ENCODE data around the gene KIF26B. TPM values are rescaled to one million over a fixed set of nuclear protein-coding genes. Genes with fewer than 3 reads are reported as not detected.

The KIF26B gene
- total RNA-seq, 1 experiment from 2014 or later = 1.2 TPM

DNA sequence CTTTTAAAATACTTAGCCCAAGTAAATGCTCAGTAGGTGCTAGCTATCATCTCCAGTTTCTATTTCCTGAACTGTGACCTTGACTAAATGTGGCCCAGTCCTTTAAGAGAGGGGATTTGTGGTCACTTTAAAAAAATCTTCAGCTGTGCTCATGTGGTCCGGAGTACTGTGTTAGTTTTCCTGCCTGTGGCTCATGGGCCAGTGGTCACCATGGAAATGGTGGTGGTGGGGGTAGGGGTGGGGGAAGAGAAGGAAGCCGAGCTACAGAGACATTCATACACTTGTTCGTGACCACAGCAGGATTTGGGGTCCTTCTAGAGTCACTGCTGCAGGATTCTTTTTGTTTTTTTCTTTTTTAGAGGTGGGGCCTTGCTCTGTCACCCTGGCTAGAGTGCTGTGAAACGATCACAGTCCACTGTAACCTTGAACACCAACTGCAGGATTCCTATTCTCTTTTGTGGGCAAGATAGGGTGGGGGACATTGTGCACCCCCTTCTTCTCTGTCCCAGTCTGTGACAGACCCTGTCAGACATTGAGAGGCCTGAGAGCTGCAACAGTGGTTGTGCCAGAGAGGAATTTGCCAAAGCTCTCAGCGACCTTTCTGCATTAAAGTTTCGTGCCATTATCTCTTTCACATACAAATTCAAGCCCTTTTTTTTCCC is 25.8 kb downstream of the KIF26B start (continued):
- no peak for TF ChIP-seq CBFB (CRISPR knock-in tag; IDR thresholded peaks at IDR 0.05; ENCODE audit: low read depth)
- TF ChIP-seq SP1 (CRISPR knock-in tag; conservative IDR thresholded peaks at IDR 0.05) = no peak
- TF ChIP-seq TCF7 (CRISPR knock-in tag; IDR thresholded peaks at IDR 0.05; ENCODE audit: low read depth) = no peak
- no peak for TF ChIP-seq FOXK1 (CRISPR knock-in tag; IDR thresholded peaks at IDR 0.05)
- TF ChIP-seq PRRX2 (CRISPR knock-in tag; IDR thresholded peaks at IDR 0.05) = no peak
- no peak for TF ChIP-seq SMAD3 (CRISPR knock-in tag; IDR thresholded peaks at IDR 0.05; ENCODE audit: borderline replicate concordance)
- no peak for TF ChIP-seq IRF2 (CRISPR knock-in tag; IDR thresholded peaks at IDR 0.05; ENCODE audit: borderline replicate concordance, low read depth)
- TF ChIP-seq ERG (CRISPR knock-in tag; IDR thresholded peaks at IDR 0.05) = no peak
- TF ChIP-seq NFE2L1 (CRISPR knock-in tag; IDR thresholded peaks at IDR 0.05) = no peak
- TF ChIP-seq, protein P1, sequence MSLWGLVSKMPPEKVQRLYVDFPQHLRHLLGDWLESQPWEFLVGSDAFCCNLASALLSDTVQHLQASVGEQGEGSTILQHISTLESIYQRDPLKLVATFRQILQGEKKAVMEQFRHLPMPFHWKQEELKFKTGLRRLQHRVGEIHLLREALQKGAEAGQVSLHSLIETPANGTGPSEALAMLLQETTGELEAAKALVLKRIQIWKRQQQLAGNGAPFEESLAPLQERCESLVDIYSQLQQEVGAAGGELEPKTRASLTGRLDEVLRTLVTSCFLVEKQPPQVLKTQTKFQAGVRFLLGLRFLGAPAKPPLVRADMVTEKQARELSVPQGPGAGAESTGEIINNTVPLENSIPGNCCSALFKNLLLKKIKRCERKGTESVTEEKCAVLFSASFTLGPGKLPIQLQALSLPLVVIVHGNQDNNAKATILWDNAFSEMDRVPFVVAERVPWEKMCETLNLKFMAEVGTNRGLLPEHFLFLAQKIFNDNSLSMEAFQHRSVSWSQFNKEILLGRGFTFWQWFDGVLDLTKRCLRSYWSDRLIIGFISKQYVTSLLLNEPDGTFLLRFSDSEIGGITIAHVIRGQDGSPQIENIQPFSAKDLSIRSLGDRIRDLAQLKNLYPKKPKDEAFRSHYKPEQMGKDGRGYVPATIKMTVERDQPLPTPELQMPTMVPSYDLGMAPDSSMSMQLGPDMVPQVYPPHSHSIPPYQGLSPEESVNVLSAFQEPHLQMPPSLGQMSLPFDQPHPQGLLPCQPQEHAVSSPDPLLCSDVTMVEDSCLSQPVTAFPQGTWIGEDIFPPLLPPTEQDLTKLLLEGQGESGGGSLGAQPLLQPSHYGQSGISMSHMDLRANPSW (CRISPR knock-in tag; conservative IDR thresholded peaks at IDR 0.05; ENCODE audit: low read depth) = no peak
- no peak for TF ChIP-seq JAZF1 (CRISPR knock-in tag; IDR thresholded peaks at IDR 0.05)

GRCh38 chr1:245181158-245181517 is 26.4 kb downstream of the KIF26B start:
- no peaks in the 10 kb centered on the region for H3K36me3 Mint-ChIP-seq
- H3K27me3 Mint-ChIP-seq (ENCODE audit: low read depth) = no peaks in the 10 kb centered on the region
- ATAC-seq (peak; percentile 71), DNase-seq (ENCODE audit: low spot score) (no peak)
- peaks cover 23% of the 10 kb centered on the region for H3K4me1 Mint-ChIP-seq
- CTCF ChIA-PET = interaction anchor here (0.6 to 2.0 kb wide), 5 partner anchors 12 to 53 kb away, joined by 3 to 13 read pairs (median 5); no protein-coding TSS in a partner anchor
- TF ChIP-seq TEAD4 (CRISPR knock-in tag; IDR thresholded peaks at IDR 0.05) (no peak), JUN (CRISPR knock-in tag; IDR thresholded peaks at IDR 0.05) (no peak), SMAD4 (CRISPR knock-in tag; IDR thresholded peaks at IDR 0.05) (no peak), PREB (CRISPR knock-in tag; IDR thresholded peaks at IDR 0.05; ENCODE audit: borderline replicate concordance) (no peak), NR1H2 (CRISPR knock-in tag; IDR thresholded peaks at IDR 0.05) (no peak), EMX1 (CRISPR knock-in tag; IDR thresholded peaks at IDR 0.05) (no peak), SOX15 (CRISPR knock-in tag; IDR thresholded peaks at IDR 0.05) (no peak), E2F1 (CRISPR knock-in tag; IDR thresholded peaks at IDR 0.05) (no peak), ZNF512 (CRISPR knock-in tag; IDR thresholded peaks at IDR 0.05; ENCODE audit: borderline replicate concordance) (no peak), ATF3 (CRISPR knock-in tag; conservative IDR thresholded peaks at IDR 0.05) (no peak), CREB1 (CRISPR knock-in tag; IDR thresholded peaks at IDR 0.05) (no peak), JAZF1 (CRISPR knock-in tag; IDR thresholded peaks at IDR 0.05) (no peak), AR (CRISPR knock-in tag; IDR thresholded peaks at IDR 0.05) (no peak), NFE2L1 (CRISPR knock-in tag; IDR thresholded peaks at IDR 0.05) (no peak), FOXJ3 (CRISPR knock-in tag; IDR thresholded peaks at IDR 0.05; ENCODE audit: borderline replicate concordance) (no peak)
- TF ChIP-seq, protein P2, sequence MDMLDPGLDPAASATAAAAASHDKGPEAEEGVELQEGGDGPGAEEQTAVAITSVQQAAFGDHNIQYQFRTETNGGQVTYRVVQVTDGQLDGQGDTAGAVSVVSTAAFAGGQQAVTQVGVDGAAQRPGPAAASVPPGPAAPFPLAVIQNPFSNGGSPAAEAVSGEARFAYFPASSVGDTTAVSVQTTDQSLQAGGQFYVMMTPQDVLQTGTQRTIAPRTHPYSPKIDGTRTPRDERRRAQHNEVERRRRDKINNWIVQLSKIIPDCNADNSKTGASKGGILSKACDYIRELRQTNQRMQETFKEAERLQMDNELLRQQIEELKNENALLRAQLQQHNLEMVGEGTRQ (CRISPR knock-in tag; IDR thresholded peaks at IDR 0.05) = no peak
- POLR2A ChIA-PET = interaction anchor here (0.6 kb wide), 1 partner anchor 24 kb away, joined by 4 read pairs; no protein-coding TSS in a partner anchor
- no peaks in the 10 kb centered on the region for H3K9me3 Mint-ChIP-seq
- peak overlapping the region; percentile 72 for H3K27ac Mint-ChIP-seq
- H3K4me3 Mint-ChIP-seq = no peak overlapping the region
